ENCODE measurements around the gene VEPH1.

GRCh38 chr3:157284688-157285087, 218.5 kb downstream of the VEPH1 start:
- TF ChIP-seq, protein P1, sequence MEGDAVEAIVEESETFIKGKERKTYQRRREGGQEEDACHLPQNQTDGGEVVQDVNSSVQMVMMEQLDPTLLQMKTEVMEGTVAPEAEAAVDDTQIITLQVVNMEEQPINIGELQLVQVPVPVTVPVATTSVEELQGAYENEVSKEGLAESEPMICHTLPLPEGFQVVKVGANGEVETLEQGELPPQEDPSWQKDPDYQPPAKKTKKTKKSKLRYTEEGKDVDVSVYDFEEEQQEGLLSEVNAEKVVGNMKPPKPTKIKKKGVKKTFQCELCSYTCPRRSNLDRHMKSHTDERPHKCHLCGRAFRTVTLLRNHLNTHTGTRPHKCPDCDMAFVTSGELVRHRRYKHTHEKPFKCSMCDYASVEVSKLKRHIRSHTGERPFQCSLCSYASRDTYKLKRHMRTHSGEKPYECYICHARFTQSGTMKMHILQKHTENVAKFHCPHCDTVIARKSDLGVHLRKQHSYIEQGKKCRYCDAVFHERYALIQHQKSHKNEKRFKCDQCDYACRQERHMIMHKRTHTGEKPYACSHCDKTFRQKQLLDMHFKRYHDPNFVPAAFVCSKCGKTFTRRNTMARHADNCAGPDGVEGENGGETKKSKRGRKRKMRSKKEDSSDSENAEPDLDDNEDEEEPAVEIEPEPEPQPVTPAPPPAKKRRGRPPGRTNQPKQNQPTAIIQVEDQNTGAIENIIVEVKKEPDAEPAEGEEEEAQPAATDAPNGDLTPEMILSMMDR (IDR thresholded peaks at IDR 0.05; ENCODE audit: low read depth, low read length, poor library complexity, severe bottlenecking) = no peak
- TF ChIP-seq EZH2phosphoT487 (IDR thresholded peaks at IDR 0.05; ENCODE audit: borderline replicate concordance, low read length) = no peak

Data from DOHH2 (cell line).